Activated naive CD4-positive, alpha-beta T cell treated with anti-CD3 and anti-CD28 coated beads, Interleukin-2, amount 50 U/mL, for 16 hours (primary cell): Measurements from ENCODE around the gene MEGF11.
"Not testable (repeated sequence)": the region's sequence is repeated elsewhere in the genome, so short reads cannot be mapped to it uniquely, and the experiment has no call there.

Experiments
- DNase-seq: peaks from one replicate; pipeline ENCODE4 v3.0.0-alpha.2; 2020

The MEGF11 gene

GRCh38 chr15:66270932-66271331 is 17.4 kb upstream of the MEGF11 start:
- DNase-seq = no peak

- no peak for DNase-seq
Measured at GRCh38 chr15:66269326-66270090, 16.0 kb upstream of the MEGF11 start.

DNA sequence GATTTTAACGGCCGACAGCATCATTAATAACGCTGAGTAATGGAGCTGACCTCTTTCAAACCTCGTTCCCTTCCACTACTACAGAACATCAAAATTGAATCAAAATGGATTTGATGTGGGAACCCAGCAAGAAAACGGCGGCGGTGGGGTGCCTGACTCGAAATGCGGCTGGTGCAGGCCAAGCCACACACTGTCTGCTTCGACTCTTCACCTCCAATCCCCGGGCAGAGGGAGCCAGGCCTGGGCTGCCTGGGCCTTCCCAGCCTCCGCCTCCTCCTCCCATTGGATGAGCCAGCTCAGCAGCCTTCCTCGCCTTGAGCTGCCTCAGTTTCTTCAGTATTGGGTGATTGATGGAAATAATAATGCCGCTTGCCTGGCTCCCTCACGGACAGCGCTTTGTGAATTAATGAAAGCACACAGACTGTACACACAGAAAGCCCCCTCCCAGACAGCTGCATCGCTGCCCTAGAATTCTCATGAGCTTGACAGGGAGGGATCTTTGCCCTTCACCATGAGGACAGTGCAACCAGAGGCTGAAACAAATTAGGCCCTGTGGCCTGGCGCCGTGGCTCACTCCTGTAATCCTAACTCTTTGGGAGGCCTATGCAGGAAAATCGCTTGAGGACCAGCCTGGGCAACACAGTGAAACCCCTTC is 11.4 kb upstream of the MEGF11 start:
- no peak for DNase-seq

- DNase-seq = not testable (repeated sequence)
Measured at GRCh38 chr15:66262837-66263236, 9.3 kb upstream of the MEGF11 start.

DNA sequence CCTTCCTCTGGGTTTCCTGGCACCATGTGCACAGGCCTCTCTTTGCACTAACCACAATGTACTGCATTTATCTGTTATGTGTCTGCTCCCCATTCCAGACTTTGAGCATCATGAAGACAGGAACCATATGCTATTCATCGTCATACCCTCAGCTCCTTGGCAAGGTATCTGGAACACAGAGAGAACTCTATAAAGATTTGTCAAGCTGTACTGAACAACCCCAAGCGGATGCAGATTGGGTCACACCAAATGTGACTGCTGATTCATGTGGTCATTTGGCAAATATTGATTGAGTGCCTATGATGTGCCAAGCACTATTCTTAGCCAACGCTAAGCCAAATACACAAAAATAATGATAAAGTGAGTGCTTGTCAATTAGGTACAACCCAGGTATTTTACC is 7.5 kb upstream of the MEGF11 start:
- no peak for DNase-seq

GRCh38 chr15:66256692-66257091 is 3.1 kb upstream of the MEGF11 start:
- DNase-seq = no peak

- DNase-seq = no peak
Measured at GRCh38 chr15:66254951-66255676, 1.6 kb upstream of the MEGF11 start.

GRCh38 chr15:66254089-66254950 is 770 bp upstream of the MEGF11 start:
- DNase-seq = no peak

- DNase-seq = peak; percentile 26
Measured at GRCh38 chr15:66252685-66253417, 699 bp downstream of the MEGF11 start.

- peak; percentile 52 for DNase-seq
Measured at GRCh38 chr15:66251790-66252684, 1.5 kb downstream of the MEGF11 start.

DNA sequence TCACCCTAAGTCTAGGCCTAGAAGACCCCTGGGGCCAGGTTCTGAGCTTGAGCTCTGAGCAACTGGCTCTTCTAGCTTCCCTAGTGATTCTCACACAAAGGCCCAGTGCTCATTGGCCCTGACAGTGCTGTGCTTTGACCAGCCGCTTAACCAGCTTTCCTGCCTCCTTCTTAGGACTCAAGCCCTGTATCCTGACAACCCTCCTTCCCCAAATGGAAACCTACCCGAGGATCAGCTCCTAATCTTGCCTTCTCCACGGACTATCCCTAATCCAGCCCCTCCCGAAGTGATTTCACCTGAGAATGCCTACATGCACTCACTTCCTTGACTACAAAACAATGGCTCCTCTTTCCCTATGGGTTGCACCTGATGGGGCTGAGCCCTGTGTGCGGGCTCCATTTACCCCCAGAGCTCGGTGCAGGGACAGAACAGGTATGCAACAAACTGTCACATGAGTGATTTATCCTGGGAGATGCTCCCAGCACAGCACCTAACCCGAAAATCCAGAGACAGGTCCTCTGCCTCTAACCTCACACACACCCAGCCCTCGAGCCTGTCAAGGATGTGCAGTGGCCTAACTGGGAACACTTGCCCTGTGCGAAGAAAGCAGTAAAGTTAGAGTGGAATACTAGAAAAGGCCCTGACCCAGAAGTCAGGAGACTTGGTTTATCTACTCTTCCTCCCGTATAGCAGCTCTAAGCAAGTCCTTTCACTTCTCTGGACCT is 2.3 kb downstream of the MEGF11 start:
- no peak for DNase-seq

DNA sequence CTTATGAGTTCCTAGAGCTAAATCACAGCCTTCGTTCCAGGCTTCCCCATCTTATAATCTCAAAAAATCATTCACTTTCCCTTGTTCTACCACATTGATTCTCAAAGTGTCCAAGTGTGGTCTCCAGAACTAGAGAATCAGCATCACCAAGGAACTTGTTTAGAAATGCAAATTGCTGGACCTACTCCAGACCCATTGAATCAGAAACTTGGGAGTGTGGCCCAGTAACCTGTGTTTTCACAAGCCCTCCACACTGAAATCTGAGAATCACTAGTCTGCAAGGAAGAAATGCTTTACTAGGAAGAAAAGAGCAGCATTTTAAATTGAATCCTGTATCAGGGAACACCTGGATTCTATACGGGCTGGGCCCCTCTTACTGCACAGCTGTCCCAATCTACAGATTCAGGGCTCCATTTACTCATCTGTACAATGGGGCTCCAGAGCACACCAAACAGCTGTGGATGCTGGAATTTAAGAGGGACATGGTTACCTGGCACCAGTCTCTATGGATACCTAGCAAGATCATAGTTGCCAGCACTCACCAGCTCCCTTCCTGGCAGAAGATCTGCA is 3.9 kb downstream of the MEGF11 start:
- DNase-seq = no peak

DNA sequence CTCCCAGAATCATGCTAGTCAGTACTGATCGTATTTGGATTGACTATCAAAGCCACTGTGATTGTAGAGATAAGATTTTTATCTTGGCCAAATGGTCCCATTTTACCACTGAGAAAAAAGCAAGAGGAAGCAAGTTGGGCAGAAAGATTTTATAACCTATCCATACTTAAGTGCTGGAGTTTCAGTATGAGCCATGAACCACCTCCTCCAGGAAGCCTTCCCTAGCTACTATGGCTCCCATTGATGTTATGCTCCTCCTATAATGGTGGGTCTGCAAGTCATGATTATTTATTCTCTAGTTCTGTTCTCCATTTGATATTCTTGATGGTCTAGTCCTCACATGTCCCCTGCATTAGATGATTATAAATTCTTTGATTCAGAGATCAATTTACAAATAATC is 6.6 kb downstream of the MEGF11 start:
- no peak for DNase-seq

- DNase-seq = not testable (repeated sequence)
Measured at GRCh38 chr15:66245832-66246231, 7.7 kb downstream of the MEGF11 start.

DNA sequence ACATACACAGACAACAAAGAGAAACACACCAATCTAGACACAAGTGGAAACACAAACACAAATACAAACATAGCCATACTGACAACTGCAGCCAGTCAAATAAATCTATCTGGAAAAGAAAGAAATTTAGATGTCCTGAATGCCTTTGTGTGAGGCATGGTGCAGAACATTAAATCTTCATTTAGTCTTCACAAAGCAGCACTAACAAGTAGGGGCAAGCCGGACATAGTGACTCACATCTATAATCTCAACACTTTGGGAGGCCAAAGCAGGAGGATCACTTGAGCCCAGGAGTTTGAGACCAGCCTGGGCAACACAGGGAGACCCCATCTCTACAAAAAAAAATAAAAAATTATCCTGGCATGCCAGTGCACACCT is 11.7 kb downstream of the MEGF11 start:
- DNase-seq = no peak

DNA sequence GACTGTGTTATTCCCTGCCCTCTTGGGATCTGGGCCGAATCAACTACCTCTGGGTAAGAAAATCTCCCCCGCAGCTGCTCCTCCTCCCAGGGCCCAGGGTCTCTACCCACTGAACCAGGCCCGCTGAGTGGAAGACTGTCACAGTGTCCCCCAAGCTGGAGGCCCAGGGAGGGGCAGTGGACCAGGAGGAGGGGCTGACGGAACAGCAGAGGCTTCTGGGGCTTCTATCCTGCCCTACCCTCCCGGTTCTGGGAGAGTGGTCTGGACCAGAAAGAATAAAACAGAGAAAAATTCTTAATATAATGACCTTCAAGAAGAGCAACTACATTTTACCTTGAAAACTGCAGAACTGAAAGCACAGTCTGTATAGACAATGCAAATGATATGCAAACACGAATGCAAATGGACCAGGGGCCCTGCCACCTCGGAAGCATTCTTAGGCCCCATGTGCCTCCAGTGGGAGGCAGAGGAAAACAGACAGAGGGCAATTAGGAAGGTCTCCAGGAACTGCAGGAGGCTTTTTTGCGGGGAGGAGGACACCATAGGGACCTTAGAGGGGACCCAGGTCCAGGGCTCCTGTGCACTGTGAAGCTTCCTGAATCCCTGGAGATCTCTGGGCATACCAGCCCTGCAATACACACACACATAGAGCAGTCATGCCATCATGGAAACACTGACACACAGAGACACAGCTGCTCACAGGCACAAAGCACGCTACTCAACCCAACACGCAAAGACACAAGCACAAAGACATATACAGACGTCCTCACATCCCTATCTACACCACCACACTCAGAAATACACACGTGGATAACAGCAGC is 12.3 kb downstream of the MEGF11 start:
- DNase-seq = no peak

- DNase-seq = no peak
Measured at GRCh38 chr15:66240240-66240794, 13.2 kb downstream of the MEGF11 start.

GRCh38 chr15:66239514-66239913 is 14.0 kb downstream of the MEGF11 start:
- no peak for DNase-seq

DNA sequence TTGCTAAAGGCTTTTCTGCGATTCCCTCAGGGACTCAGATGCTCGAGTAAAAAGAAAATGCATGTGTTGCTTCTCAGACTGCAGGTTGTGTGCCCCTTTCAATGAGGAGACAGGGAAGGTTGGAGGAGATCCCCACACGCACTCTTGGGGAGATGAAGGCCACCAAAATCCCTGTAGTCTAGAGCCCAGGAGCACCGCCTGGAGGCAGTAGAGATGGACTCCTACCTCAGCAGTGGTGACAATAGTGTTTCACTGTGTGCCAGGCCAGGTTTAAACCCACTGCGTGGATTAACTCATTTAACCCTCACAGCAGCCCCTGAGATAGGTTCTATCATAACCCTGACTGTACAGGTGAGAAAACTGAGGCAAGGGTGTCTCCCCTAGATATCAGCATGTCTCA is 15.2 kb downstream of the MEGF11 start:
- no peak for DNase-seq
